ENCODE results near the gene MYZAP. TPM values are rescaled to one million over a fixed set of nuclear protein-coding genes. Genes with fewer than 3 reads are reported as not detected.

The MYZAP gene
- polyA plus RNA-seq, 2 of the 4 experiments (the other 2 are of a cell fraction): 1.2 to 2.4 TPM

- no peak overlapping the region for H3K27ac ChIP-seq
- 82% methylated on average over 7 of the region's 7 CpGs for WGBS (ENCODE audit: missing lambda C conversion rate)
- FAIRE-seq: peak; percentile 82
- no peak for DNase-seq (ENCODE audit: low read depth in 1 of 2, low spot score in 1 of 2)
- ChIA-PET CTCF (interaction anchor here (0.6 to 3.0 kb wide), 3 partner anchors 75 to 116 kb away, joined by 3 to 14 read pairs (median 4); no protein-coding TSS in a partner anchor), POLR2A (no interaction called here)
- peak in 1 of 2 experiments; percentile 36; a peak in 1 of 6 replicates for ATAC-seq
- no peak overlapping the region for H3K4me2 ChIP-seq
- H3K9me3 ChIP-seq: no peaks in the 10 kb centered on the region
- H3K4me3 ChIP-seq: no peak overlapping the region
- no peaks in the 10 kb centered on the region for H3K4me1 ChIP-seq
- TF ChIP-seq RAD21 (conservative IDR thresholded peaks at IDR 0.05 in 1 of 2, IDR thresholded peaks at IDR 0.05 in 1 of 2): no peak
These were observed 43.7 kb downstream of the MYZAP start for GRCh38 chr15:57635300-57635909.

- WGBS (ENCODE audit: missing lambda C conversion rate): 80% methylated on average over 2 of the region's 2 CpGs
- Histone ChIP-seq H3K27ac (no peak overlapping the region), H3K4me2 (no peak overlapping the region), H3K4me3 (no peak overlapping the region), H3K9me3 (no peaks in the 10 kb centered on the region), H3K4me1 (no peaks in the 10 kb centered on the region)
- ATAC-seq (no peak), FAIRE-seq (no peak), DNase-seq (ENCODE audit: low read depth in 1 of 2, low spot score in 1 of 2) (no peak)
- CTCF ChIA-PET: no interaction called here
- POLR2A ChIA-PET: no interaction called here
- TF ChIP-seq RNF2 (IDR thresholded peaks at IDR 0.05; ENCODE audit: borderline replicate concordance, low read depth) (no peak), HES2 (IDR thresholded peaks at IDR 0.05) (no peak), SMC3 (IDR thresholded peaks at IDR 0.05) (no peak)
- TF ChIP-seq, protein P1, sequence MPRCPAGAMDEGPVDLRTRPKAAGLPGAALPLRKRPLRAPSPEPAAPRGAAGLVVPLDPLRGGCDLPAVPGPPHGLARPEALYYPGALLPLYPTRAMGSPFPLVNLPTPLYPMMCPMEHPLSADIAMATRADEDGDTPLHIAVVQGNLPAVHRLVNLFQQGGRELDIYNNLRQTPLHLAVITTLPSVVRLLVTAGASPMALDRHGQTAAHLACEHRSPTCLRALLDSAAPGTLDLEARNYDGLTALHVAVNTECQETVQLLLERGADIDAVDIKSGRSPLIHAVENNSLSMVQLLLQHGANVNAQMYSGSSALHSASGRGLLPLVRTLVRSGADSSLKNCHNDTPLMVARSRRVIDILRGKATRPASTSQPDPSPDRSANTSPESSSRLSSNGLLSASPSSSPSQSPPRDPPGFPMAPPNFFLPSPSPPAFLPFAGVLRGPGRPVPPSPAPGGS (IDR thresholded peaks at IDR 0.05): no peak
These were observed 46.1 kb downstream of the MYZAP start for GRCh38 chr15:57637846-57638245.

DNA sequence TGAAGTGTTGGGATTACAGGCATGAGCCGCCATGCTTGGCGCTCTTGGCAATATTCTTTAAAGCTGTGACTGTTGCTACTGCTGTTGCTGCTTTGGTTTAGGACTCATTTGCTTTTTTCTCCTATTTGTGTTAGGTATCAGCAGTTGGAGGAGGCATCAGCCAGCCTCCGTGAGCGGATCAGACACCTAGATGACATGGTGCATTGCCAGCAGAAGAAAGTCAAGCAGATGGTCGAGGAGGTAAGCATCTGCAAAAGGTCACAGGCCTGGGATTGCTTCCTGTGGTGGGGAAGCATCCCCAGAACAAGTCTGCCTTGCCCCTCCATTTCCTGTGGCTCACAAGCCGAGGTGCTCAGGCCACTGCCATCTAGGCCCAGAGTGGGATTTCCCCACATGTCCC, 47.6 kb downstream of the MYZAP start:
- no peaks in the 10 kb centered on the region for H3K9me3 ChIP-seq
- H3K4me3 ChIP-seq: no peak overlapping the region
- CTCF ChIA-PET: interaction anchor here (0.9 to 1.5 kb wide), 10 partner anchors 9 to 537 kb away, joined by 3 to 8 read pairs (median 4); no protein-coding TSS in a partner anchor
- DNase-seq (ENCODE audit: low read depth in 1 of 2, low spot score in 1 of 2): no peak
- 69% methylated on average over 6 of the region's 6 CpGs for WGBS (ENCODE audit: missing lambda C conversion rate)
- no peak for ATAC-seq
- POLR2A ChIA-PET: no interaction called here
- no peak overlapping the region for H3K4me2 ChIP-seq
- H3K27ac ChIP-seq: no peak overlapping the region
- no peaks in the 10 kb centered on the region for H3K4me1 ChIP-seq
- no peak for FAIRE-seq
- TF ChIP-seq ESRRA (IDR thresholded peaks at IDR 0.05; ENCODE audit: borderline replicate concordance, low read length) (no peak), MAX (IDR thresholded peaks at IDR 0.05) (no peak), MAZ (IDR thresholded peaks at IDR 0.05; ENCODE audit: borderline replicate concordance, low read depth, low read length) (no peak), CTCF (IDR thresholded peaks at IDR 0.05) (no peak), HOXB13 (CRISPR knock-in tag; IDR thresholded peaks at IDR 0.05; ENCODE audit: low read depth) (no peak), HOXA7 (CRISPR knock-in tag; IDR thresholded peaks at IDR 0.05) (no peak), HOXB5 (CRISPR knock-in tag; IDR thresholded peaks at IDR 0.05) (no peak)
- TF ChIP-seq, protein P2, sequence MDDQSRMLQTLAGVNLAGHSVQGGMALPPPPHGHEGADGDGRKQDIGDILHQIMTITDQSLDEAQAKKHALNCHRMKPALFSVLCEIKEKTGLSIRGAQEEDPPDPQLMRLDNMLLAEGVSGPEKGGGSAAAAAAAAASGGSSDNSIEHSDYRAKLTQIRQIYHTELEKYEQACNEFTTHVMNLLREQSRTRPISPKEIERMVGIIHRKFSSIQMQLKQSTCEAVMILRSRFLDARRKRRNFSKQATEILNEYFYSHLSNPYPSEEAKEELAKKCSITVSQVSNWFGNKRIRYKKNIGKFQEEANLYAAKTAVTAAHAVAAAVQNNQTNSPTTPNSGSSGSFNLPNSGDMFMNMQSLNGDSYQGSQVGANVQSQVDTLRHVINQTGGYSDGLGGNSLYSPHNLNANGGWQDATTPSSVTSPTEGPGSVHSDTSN (IDR thresholded peaks at IDR 0.05): no peak
- TF ChIP-seq, protein P3, sequence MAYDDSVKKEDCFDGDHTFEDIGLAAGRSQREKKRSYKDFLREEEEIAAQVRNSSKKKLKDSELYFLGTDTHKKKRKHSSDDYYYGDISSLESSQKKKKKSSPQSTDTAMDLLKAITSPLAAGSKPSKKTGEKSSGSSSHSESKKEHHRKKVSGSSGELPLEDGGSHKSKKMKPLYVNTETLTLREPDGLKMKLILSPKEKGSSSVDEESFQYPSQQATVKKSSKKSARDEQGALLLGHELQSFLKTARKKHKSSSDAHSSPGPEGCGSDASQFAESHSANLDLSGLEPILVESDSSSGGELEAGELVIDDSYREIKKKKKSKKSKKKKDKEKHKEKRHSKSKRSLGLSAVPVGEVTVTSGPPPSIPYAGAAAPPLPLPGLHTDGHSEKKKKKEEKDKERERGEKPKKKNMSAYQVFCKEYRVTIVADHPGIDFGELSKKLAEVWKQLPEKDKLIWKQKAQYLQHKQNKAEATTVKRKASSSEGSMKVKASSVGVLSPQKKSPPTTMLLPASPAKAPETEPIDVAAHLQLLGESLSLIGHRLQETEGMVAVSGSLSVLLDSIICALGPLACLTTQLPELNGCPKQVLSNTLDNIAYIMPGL (CRISPR knock-in tag; IDR thresholded peaks at IDR 0.05; ENCODE audit: borderline replicate concordance): no peak
